Activated B cell treated with CpG ODN at 0.5 μM for 24 hours (primary cell): ENCODE measurements around the gene COPS2. TPM values are rescaled to one million over a fixed set of nuclear protein-coding genes. Genes with fewer than 3 reads are reported as not detected.

Source experiments
- ATAC-seq: fragments of 200-7000 bp; cut with Tn5 transposase; one replicate; pipeline ENCODE4 v1.10.0; 2021; ENCODE audit warnings: low read depth, mild to moderate bottlenecking, moderate library complexity
- CTCF ChIA-PET: fragments of 350-600 bp; sonication (Branson Sonifier 250); formaldehyde crosslinking; loops from one replicate; lab custom pipeline; 2021; ENCODE audit warnings: antibody characterized with exemption; lab: Charles Lee
- POLR2A ChIA-PET: fragments of 350-600 bp; sonication (Branson Sonifier 250); formaldehyde crosslinking; loops from one replicate; lab custom pipeline; 2021; ENCODE audit warnings: antibody characterized with exemption; lab: Charles Lee
- DNase-seq: peaks from one replicate; pipeline ENCODE4 v3.0.0; 2022
- H3K27ac Mint-ChIP-seq: one replicate; pipeline ENCODE4 v1.8.0; 2020; ENCODE audit warnings: mixed read lengths
- H3K27me3 Mint-ChIP-seq: one replicate; pipeline ENCODE4 v1.8.0; 2021; ENCODE audit warnings: mixed read lengths
- H3K36me3 Mint-ChIP-seq: one replicate; pipeline ENCODE4 v1.8.0; 2021; ENCODE audit warnings: low read depth, mixed read lengths
- H3K4me1 Mint-ChIP-seq: one replicate; pipeline ENCODE4 v1.8.0; 2021; ENCODE audit warnings: mixed read lengths
- H3K4me3 Mint-ChIP-seq: one replicate; pipeline ENCODE4 v1.8.0; 2020; ENCODE audit warnings: mild to moderate bottlenecking, mixed read lengths
- H3K9me3 Mint-ChIP-seq: one replicate; pipeline ENCODE4 v1.8.0; 2020; ENCODE audit warnings: mixed read lengths
- CTCF ChIP-seq: fragments of 200-600 bp; IDR thresholded peaks from one replicate; pipeline ENCODE4 v1.8.0; 2022; ENCODE audit warnings: antibody characterized with exemption, mild to moderate bottlenecking
- intact Hi-C: fragments of 100-400 bp; cut with micrococcal nuclease; formaldehyde crosslinking; loops from one replicate; pipeline ENCODE4 v1.15.1; 2024
- total RNA-seq: library from RNA; stranded (reverse); gene quantifications from 2 replicates; pipeline ENCODE4 v1.2.3, GENCODE V29; 2022

The COPS2 gene
- total RNA-seq: 53.1 and 54.4 TPM in 2 replicates

DNA sequence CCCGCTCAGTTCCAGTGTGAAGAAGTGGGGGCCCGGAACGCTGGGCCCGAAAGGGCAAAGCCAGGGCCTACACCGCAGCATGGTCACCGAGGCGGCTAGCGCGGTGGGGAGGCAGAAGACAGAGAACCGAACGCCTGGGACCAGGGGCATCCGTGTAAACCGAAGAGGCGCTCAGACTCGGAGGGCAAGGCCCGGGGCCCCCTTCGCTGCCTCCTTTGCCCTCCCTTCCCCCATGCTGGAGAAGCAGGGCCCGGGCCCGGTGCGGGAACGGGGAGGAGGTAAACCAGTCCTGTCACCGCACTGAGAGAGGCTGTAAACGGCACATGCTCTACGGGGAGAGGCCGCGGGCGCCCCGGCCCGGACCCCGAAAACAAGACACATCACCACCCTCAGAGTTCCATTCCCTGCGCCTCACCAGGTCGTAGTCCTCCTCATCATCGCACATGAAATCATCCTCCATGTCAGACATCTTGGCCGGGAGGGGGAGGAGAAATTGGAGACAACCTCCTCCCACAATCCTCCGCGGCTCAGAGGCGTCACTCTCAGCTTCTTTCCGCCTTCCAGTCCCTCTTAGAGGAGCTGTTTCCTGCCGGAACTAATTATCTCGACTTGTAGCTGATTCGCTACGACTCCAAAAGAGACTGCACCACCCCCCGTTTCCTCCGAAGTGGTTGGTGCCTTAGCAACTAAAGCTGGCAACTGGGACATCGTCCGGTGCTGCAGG is at the start of gene COPS2:
Gene COPS2 (minus strand): TSS at position 490 of the 724 bp plus-strand sequence. CDS start 21 bp downstream, at position 469.
- peak within 1 kb of the TSS; percentile 95 for H3K4me3 Mint-ChIP-seq
- peaks cover 10% of the 10 kb centered on the region for H3K36me3 Mint-ChIP-seq
- TF ChIP-seq CTCF: no peak
- CTCF ChIA-PET: interaction anchor here (1.0 to 2.1 kb wide), 4 partner anchors 9 to 277 kb away, joined by 3 to 8 read pairs (median 4); partner anchors contain the start of genes EID1 and SECISBP2L
- intact Hi-C loops: loop anchor here (1.0 to 5.0 kb wide), 10 partner anchors 15 to 1752 kb away; partner anchors contain the start of genes CEP152, DUT, EID1 and FAM227B
- no peaks in the 10 kb centered on the region for H3K9me3 Mint-ChIP-seq
- peak; percentile 93 for ATAC-seq
- DNase-seq: peak; percentile 78
- no peaks in the 10 kb centered on the region for H3K27me3 Mint-ChIP-seq
- POLR2A ChIA-PET: interaction anchor here (0.6 to 1.9 kb wide), 13 partner anchors 9 to 1724 kb away, joined by 3 to 18 read pairs (median 9); partner anchors contain the start of genes CEP152, DTWD1, EID1 and FAM227B
- peak within 1 kb of the TSS; percentile 95 for H3K27ac Mint-ChIP-seq
- peaks cover 43% of the 10 kb centered on the region for H3K4me1 Mint-ChIP-seq

GRCh38 chr15:49200347-49200746 is 44.9 kb upstream of the COPS2 start:
- Mint-ChIP-seq H3K27ac (no peak overlapping the region), H3K4me1 (no peaks in the 10 kb centered on the region), H3K36me3 (peaks cover 40% of the 10 kb centered on the region), H3K4me3 (no peak overlapping the region), H3K27me3 (no peaks in the 10 kb centered on the region), H3K9me3 (peaks cover 11% of the 10 kb centered on the region)
- DNase-seq (no peak), ATAC-seq (no peak)
- POLR2A ChIA-PET: no interaction called here
- TF ChIP-seq CTCF: no peak
- intact Hi-C loops: no loop called here
- CTCF ChIA-PET: no interaction called here

DNA sequence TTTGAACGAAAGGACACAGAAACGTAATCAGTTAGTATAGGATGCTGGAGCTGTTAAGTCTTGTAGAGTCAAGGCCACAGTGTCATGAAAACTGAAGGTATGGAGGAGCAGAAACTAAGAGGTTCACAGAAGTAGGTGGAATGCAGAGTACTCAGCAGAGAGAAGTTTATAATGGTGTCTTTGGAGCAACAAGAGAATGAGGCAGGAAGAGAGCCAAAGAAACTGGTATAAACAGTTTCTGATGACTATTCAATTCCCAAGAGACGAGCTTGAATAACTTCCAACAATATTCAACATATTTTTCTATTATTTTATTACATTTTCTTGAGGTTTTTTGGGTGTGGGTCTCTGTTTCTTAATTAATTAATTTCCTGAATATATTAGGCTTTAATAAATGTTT is 44.3 kb upstream of the COPS2 start:
- no peak for DNase-seq
- no peak for TF ChIP-seq CTCF
- Mint-ChIP-seq H3K9me3 (peaks cover 5% of the 10 kb centered on the region), H3K27me3 (no peaks in the 10 kb centered on the region), H3K27ac (no peak overlapping the region), H3K36me3 (peaks cover 34% of the 10 kb centered on the region), H3K4me3 (no peak overlapping the region), H3K4me1 (no peaks in the 10 kb centered on the region)
- ChIA-PET CTCF (no interaction called here), POLR2A (no interaction called here)
- intact Hi-C loops: no loop called here
- no peak for ATAC-seq

GRCh38 chr15:49196856-49197255 is 41.5 kb upstream of the COPS2 start:
- H3K9me3 Mint-ChIP-seq: no peaks in the 10 kb centered on the region
- peaks cover 9% of the 10 kb centered on the region for H3K36me3 Mint-ChIP-seq
- H3K4me1 Mint-ChIP-seq: no peaks in the 10 kb centered on the region
- POLR2A ChIA-PET: no interaction called here
- no peak for TF ChIP-seq CTCF
- CTCF ChIA-PET: no interaction called here
- H3K27me3 Mint-ChIP-seq: no peaks in the 10 kb centered on the region
- H3K4me3 Mint-ChIP-seq: no peak overlapping the region
- H3K27ac Mint-ChIP-seq: no peak overlapping the region
- ATAC-seq (no peak), DNase-seq (no peak)
- intact Hi-C loops: no loop called here

- H3K4me3 Mint-ChIP-seq: no peak overlapping the region
- intact Hi-C loops: no loop called here
- ATAC-seq (no peak), DNase-seq (no peak)
- ChIA-PET CTCF (no interaction called here), POLR2A (no interaction called here)
- peaks cover under 1% of the 10 kb centered on the region for H3K36me3 Mint-ChIP-seq
- no peaks in the 10 kb centered on the region for H3K27me3 Mint-ChIP-seq
- TF ChIP-seq CTCF: no peak
- H3K27ac Mint-ChIP-seq: no peak overlapping the region
- no peaks in the 10 kb centered on the region for H3K9me3 Mint-ChIP-seq
- H3K4me1 Mint-ChIP-seq: peaks cover 15% of the 10 kb centered on the region
Observed at GRCh38 chr15:49191892-49192291, 36.5 kb upstream of the COPS2 start.
